HG03196 (cell line): ENCODE results near the gene SMTNL1.

Experiments used
- ATAC-seq: cut with Tn5 transposase; IDR thresholded peaks from one replicate; pipeline ENCODE4 v1.9.1; 2021; ENCODE audit not compliant: unreplicated experiment

The SMTNL1 gene

GRCh38 chr11:57543593-57543992 is 6.2 kb downstream of the SMTNL1 start:
- no peak for ATAC-seq

- no peak for ATAC-seq
These were observed 7.2 kb downstream of the SMTNL1 start for GRCh38 chr11:57544566-57544965.

GRCh38 chr11:57545883-57546282 is 8.5 kb downstream of the SMTNL1 start:
- no peak for ATAC-seq

- no peak for ATAC-seq
These were observed 9.1 kb downstream of the SMTNL1 start for GRCh38 chr11:57546451-57546850.

- ATAC-seq: peak; percentile 38
These were observed 9.6 kb downstream of the SMTNL1 start for GRCh38 chr11:57546869-57547475.

- peak; percentile 88 for ATAC-seq
These were observed 10.5 kb downstream of the SMTNL1 start for GRCh38 chr11:57547854-57548377.

GRCh38 chr11:57549983-57550382 is 12.6 kb downstream of the SMTNL1 start:
- no peak for ATAC-seq

GRCh38 chr11:57551941-57552340 is 14.5 kb downstream of the SMTNL1 start:
- no peak for ATAC-seq

GRCh38 chr11:57552479-57552878 is 15.1 kb downstream of the SMTNL1 start:
- no peak for ATAC-seq

- no peak for ATAC-seq
These were observed 18.0 kb downstream of the SMTNL1 start for GRCh38 chr11:57555393-57555792.

- ATAC-seq: no peak
These were observed 18.6 kb downstream of the SMTNL1 start for GRCh38 chr11:57556041-57556440.

- ATAC-seq: no peak
These were observed 22.8 kb downstream of the SMTNL1 start for GRCh38 chr11:57560146-57560545.

- no peak for ATAC-seq
These were observed 25.2 kb downstream of the SMTNL1 start for GRCh38 chr11:57562596-57562995.

- peak; percentile 63 for ATAC-seq
These were observed 28.9 kb downstream of the SMTNL1 start for GRCh38 chr11:57566005-57566904.

- peak; percentile 13 for ATAC-seq
These were observed 29.6 kb downstream of the SMTNL1 start for GRCh38 chr11:57566905-57567514.

GRCh38 chr11:57567515-57568329 is 30.3 kb downstream of the SMTNL1 start, which contains the start of gene UBE2L6:
Gene UBE2L6, minus strand, starts transcription at chr11:57567672. Its CDS starts 61 bp downstream, at chr11:57567611.
- peak; percentile 59 for ATAC-seq

- ATAC-seq: peak; percentile 6
These were observed 31.0 kb downstream of the SMTNL1 start for GRCh38 chr11:57568330-57568766.

GRCh38 chr11:57571606-57572005 is 34.2 kb downstream of the SMTNL1 start:
- ATAC-seq: no peak

- no peak for ATAC-seq
These were observed 36.7 kb downstream of the SMTNL1 start for GRCh38 chr11:57574061-57574460.

- ATAC-seq: no peak
These were observed 46.9 kb downstream of the SMTNL1 start for GRCh38 chr11:57584341-57584740.

GRCh38 chr11:57585301-57585700 is 47.9 kb downstream of the SMTNL1 start:
- ATAC-seq: no peak
